HepG2 (cell line): ENCODE results near the gene LCE1E. TPM values are rescaled to one million over a fixed set of nuclear protein-coding genes. Genes with fewer than 3 reads are reported as not detected.

ENCODE experiments used
- ATAC-seq: fragments of 200-7000 bp; cut with Tn5 transposase; 3 replicates; pipeline ENCODE4 v1.9.1; 2020; ENCODE audit warnings: mild to moderate bottlenecking, moderate library complexity
- BruUV-seq: library from RNA; stranded (reverse); fragments of 400-500 nt; replicated peaks from 2 replicates; lab custom pipeline; 2021; lab: Mats Ljungman, UMichigan
- CTCF ChIA-PET: fragments of 300-600 bp; formaldehyde crosslinking; extraction: SDS; loops from one replicate; lab custom pipeline; 2021; ENCODE audit warnings: low total read pairs, inconsistent platforms, low intra/inter-chr PET ratio; lab: Yijun Ruan, JAX
- POLR2A ChIA-PET: fragments of 350-600 bp; sonication (Branson Sonifier 250); formaldehyde crosslinking; loops from one replicate; lab custom pipeline; 2020; ENCODE audit warnings: antibody characterized with exemption, inconsistent platforms; lab: Yijun Ruan, JAX
- DNase-seq: peaks from one replicate; pipeline ENCODE4 v3.0.0-alpha.2; 2015; ENCODE audit warnings: low spot score
- FAIRE-seq: peaks from 3 replicates; lab custom pipeline; 2011; peaks lifted over from hg19 to GRCh38; lab: Jason Lieb, UNC
- H2AFZ ChIP-seq: one replicate; pipeline ENCODE4 v1.6.1; 2011; ENCODE audit warnings: low read length, inconsistent platforms
- H3K27ac ChIP-seq: fragments of 300-600 bp; 3 replicates; pipeline ENCODE4 v1.8.0; 2011; ENCODE audit warnings: mixed run types, mild to moderate bottlenecking, mixed read lengths, low read length, inconsistent platforms; ENCODE audit not compliant: insufficient read depth; ENCODE audit errors: extremely low read length
- H3K27me3 ChIP-seq, 2 experiments: fragments of 200-600 bp in 1 of 2; 2 replicates in 1 of 2; 3 replicates in 1 of 2; pipeline versions ENCODE4 v1.6.0 to v1.8.0; 2011; ENCODE audit warnings: low read length in 2 of 2, mild to moderate bottlenecking in 2 of 2, moderate library complexity in 2 of 2, inconsistent platforms in 1 of 2; ENCODE audit not compliant: insufficient read depth in 2 of 2, control insufficient read depth in 1 of 2
- H3K36me3 ChIP-seq, 2 experiments: fragments of 200-600 bp in 1 of 2; replicated peaks in 1 of 2; 2 replicates in 1 of 2; 3 replicates in 1 of 2; pipeline versions ENCODE4 v1.5.1 to v1.8.0; 2011; ENCODE audit warnings: low read length in 2 of 2, inconsistent platforms in 1 of 2; ENCODE audit not compliant: insufficient read depth in 2 of 2, control insufficient read depth in 1 of 2
- H3K4me1 ChIP-seq: 2 replicates; pipeline ENCODE4 v1.5.1; 2012; ENCODE audit warnings: low read length, inconsistent platforms; ENCODE audit not compliant: insufficient read depth
- H3K4me2 ChIP-seq: 2 replicates; pipeline ENCODE4 v1.6.0; 2011; ENCODE audit warnings: low read depth, low read length, inconsistent platforms
- H3K4me3 ChIP-seq, 3 experiments: fragments of 200-600 bp in 1 of 3; sonication (generic), shearing (Covaris generic) in 1 of 3; replicated peaks in 1 of 3; 2 replicates each; pipeline ENCODE4 v1.5.1; 2011 to 2016; ENCODE audit warnings: low read length in 3 of 3, inconsistent platforms in 2 of 3, low read depth in 2 of 3, mild to moderate bottlenecking in 2 of 3, control low read depth in 1 of 3, mixed read lengths in 1 of 3; ENCODE audit not compliant: insufficient read depth in 1 of 3
- H3K79me2 ChIP-seq: one replicate; pipeline ENCODE4 v1.6.1; 2011; ENCODE audit warnings: low read length, inconsistent platforms; ENCODE audit not compliant: insufficient read depth
- H3K9ac ChIP-seq: 2 replicates; pipeline ENCODE4 v1.6.0; 2011; ENCODE audit warnings: mild to moderate bottlenecking, low read depth, low read length, inconsistent platforms; ENCODE audit not compliant: insufficient read depth
- H3K9me3 ChIP-seq: 2 replicates; pipeline ENCODE4 v1.5.1; 2012; ENCODE audit warnings: mild to moderate bottlenecking, low read length
- H4K20me1 ChIP-seq: 2 replicates; pipeline ENCODE4 v1.6.0; 2011; ENCODE audit warnings: inconsistent platforms, mild to moderate bottlenecking, low read length, moderate library complexity; ENCODE audit not compliant: insufficient read depth
- DRAP1 ChIP-seq: IDR thresholded peaks from 2 replicates; pipeline ENCODE4 v1.6.1; 2016; ENCODE audit warnings: missing genetic modification reagents, missing compliant biosample characterization
- FOXO1 ChIP-seq: sonication (generic); formaldehyde crosslinking; IDR thresholded peaks from 2 replicates; pipeline ENCODE4 v1.4.0; 2020; ENCODE audit warnings: missing genetic modification reagents
- NR2F2 ChIP-seq: IDR thresholded peaks from 2 replicates; pipeline ENCODE4 v1.6.1; 2012; ENCODE audit warnings: low read depth, inconsistent platforms, borderline replicate concordance
- ZFP91 ChIP-seq: sonication (generic); formaldehyde crosslinking; IDR thresholded peaks from 2 replicates; pipeline ENCODE4 v1.9.0; 2022; ENCODE audit warnings: missing genetic modification reagents, mild to moderate bottlenecking, borderline replicate concordance
- ZNF609 ChIP-seq: sonication (generic); formaldehyde crosslinking; IDR thresholded peaks from 2 replicates; pipeline ENCODE4 v1.4.0; 2020; ENCODE audit warnings: mild to moderate bottlenecking, missing genetic modification reagents, borderline replicate concordance
- ZNF652 ChIP-seq: IDR thresholded peaks from 2 replicates; pipeline ENCODE4 v1.6.1; 2016; ENCODE audit warnings: low read depth, borderline replicate concordance
- WGBS: methylation state at CpG from one replicate; pipeline ENCODE4 v1.1.6; 2017; ENCODE audit warnings: low lambda C conversion rate; 5-methylcytosine and 5-hydroxymethylcytosine counted together
- in situ Hi-C: cut with HindIII; loops from 2 replicates; pipeline ENCODE4 v1.10.0; 2017; ENCODE audit warnings: low pct_unique_long_range_greater_than_20kb; ENCODE audit not compliant: extremely low pct_ligation_motif_present
- intact Hi-C: fragments of 100-400 bp; cut with micrococcal nuclease; formaldehyde crosslinking; loops from one replicate; pipeline ENCODE4 v1.10.0; 2022; ENCODE audit not compliant: unreplicated experiment
- polyA plus RNA-seq, 8 experiments: library from polyadenylated mRNA; depleted of rRNA in 3 of 8; stranded (reverse) in 7 of 8; unstranded in 1 of 8; fragments of >200 nt; fragmentation: Illumina TruSeq in 4 of 8; extraction: Trizol in 4 of 8; gene quantifications; 2 replicates each; pipeline versions ENCODE4 v1.2.1 to v1.2.3, GENCODE V29; 2011 to 2016; ENCODE audit warnings: low read depth in 4 of 8, missing spikeins in 1 of 8, mixed read lengths in 1 of 8; ENCODE audit not compliant: insufficient read depth in 1 of 8
- total RNA-seq, 5 experiments: library from RNA; depleted of rRNA; stranded (reverse); fragments of >200 nt; fragmentation: Illumina TruSeq; extraction: Trizol; gene quantifications; 2 replicates each; pipeline ENCODE4 v1.2.3, GENCODE V29; 2016; ENCODE audit warnings: low read depth in 1 of 5
- TF ChIP-seq, protein P1 (sequence below): sonication (generic); formaldehyde crosslinking; IDR thresholded peaks from 2 replicates; pipeline ENCODE4 v1.5.0; 2020; ENCODE audit warnings: mild to moderate bottlenecking, missing genetic modification reagents, moderate library complexity
- TF ChIP-seq, protein P2 (sequence below): sonication (generic); formaldehyde crosslinking; IDR thresholded peaks from 2 replicates; pipeline ENCODE4 v1.8.1; 2022; ENCODE audit warnings: mild to moderate bottlenecking, missing genetic modification reagents

LCE1E gene
- total and polyA plus RNA-seq, 2 of the 13 experiments (the other 11 are each of a cell fraction or from before 2014, with no cell fraction given) = 0.12 TPM; not detected in 1

DNA sequence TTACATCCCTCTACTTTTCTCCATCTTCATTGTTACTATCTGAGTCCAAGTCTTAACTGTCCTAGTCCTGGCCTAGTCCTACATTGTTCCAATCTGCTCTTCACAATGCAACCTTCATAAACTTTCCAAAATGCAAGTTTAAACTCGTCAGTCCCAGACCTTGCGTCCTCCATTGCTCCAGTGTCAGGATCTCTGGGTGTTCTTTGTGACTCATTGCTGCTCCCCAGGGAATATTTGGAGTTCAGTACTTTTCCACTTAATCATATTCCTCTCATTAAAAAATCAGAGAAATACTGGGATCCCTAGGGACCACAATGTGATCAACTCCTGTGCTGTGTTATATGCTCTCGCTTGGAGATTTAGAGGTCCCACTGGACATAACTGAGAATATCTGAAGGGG is 46.2 kb upstream of the LCE1E start:
- H3K79me2 ChIP-seq = no peaks in the 10 kb centered on the region
- no peaks in the 10 kb centered on the region for H3K9me3 ChIP-seq
- POLR2A ChIA-PET = no interaction called here
- H2AFZ ChIP-seq = no peak overlapping the region
- ATAC-seq = no peak
- H4K20me1 ChIP-seq = no peaks in the 10 kb centered on the region
- BruUV-seq = no TSS peak
- WGBS = 27% methylated on average over 3 of the region's 3 CpGs
- H3K36me3 ChIP-seq = no peaks in the 10 kb centered on the region
- H3K4me1 ChIP-seq = peaks cover 8% of the 10 kb centered on the region; the same call in 1 of the 2 replicates
- no peak overlapping the region for H3K4me2 ChIP-seq
- H3K27me3 ChIP-seq = no peaks in the 10 kb centered on the region
- H3K9ac ChIP-seq = no peak overlapping the region
- CTCF ChIA-PET = no interaction called here
- no peak overlapping the region for H3K27ac ChIP-seq
- intact Hi-C loops = no loop called here
- H3K4me3 ChIP-seq = no peak overlapping the region
- TF ChIP-seq ZNF609 (CRISPR knock-in tag) (no peak), ZNF652 (no peak)
- FAIRE-seq = no peak
- DNase-seq = no peak
- in situ Hi-C loops = no loop called here

- BruUV-seq = no TSS peak
- TF ChIP-seq, protein P1, sequence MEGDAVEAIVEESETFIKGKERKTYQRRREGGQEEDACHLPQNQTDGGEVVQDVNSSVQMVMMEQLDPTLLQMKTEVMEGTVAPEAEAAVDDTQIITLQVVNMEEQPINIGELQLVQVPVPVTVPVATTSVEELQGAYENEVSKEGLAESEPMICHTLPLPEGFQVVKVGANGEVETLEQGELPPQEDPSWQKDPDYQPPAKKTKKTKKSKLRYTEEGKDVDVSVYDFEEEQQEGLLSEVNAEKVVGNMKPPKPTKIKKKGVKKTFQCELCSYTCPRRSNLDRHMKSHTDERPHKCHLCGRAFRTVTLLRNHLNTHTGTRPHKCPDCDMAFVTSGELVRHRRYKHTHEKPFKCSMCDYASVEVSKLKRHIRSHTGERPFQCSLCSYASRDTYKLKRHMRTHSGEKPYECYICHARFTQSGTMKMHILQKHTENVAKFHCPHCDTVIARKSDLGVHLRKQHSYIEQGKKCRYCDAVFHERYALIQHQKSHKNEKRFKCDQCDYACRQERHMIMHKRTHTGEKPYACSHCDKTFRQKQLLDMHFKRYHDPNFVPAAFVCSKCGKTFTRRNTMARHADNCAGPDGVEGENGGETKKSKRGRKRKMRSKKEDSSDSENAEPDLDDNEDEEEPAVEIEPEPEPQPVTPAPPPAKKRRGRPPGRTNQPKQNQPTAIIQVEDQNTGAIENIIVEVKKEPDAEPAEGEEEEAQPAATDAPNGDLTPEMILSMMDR = no peak
- TF ChIP-seq, protein P2, sequence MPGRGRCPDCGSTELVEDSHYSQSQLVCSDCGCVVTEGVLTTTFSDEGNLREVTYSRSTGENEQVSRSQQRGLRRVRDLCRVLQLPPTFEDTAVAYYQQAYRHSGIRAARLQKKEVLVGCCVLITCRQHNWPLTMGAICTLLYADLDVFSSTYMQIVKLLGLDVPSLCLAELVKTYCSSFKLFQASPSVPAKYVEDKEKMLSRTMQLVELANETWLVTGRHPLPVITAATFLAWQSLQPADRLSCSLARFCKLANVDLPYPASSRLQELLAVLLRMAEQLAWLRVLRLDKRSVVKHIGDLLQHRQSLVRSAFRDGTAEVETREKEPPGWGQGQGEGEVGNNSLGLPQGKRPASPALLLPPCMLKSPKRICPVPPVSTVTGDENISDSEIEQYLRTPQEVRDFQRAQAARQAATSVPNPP (CRISPR knock-in tag) = no peak
- no peak for TF ChIP-seq ZFP91 (CRISPR knock-in tag)
- TF ChIP-seq DRAP1 (CRISPR knock-in tag) = no peak
- no peak for TF ChIP-seq FOXO1 (CRISPR knock-in tag)
- no peak for TF ChIP-seq NR2F2
Measured at GRCh38 chr1:152741656-152742055, 44.4 kb upstream of the LCE1E start.

More at GRCh38 chr1:152741656-152742055, 44.4 kb upstream of the LCE1E start:
- H3K4me1 ChIP-seq = peaks cover 24% of the 10 kb centered on the region
- no peaks in the 10 kb centered on the region for H3K27me3 ChIP-seq
- no peak overlapping the region for H3K9ac ChIP-seq
- FAIRE-seq (no peak), ATAC-seq (no peak), DNase-seq (peak; percentile 26)
- no peaks in the 10 kb centered on the region for H3K9me3 ChIP-seq
- H4K20me1 ChIP-seq = no peaks in the 10 kb centered on the region
- no peak overlapping the region for H3K27ac ChIP-seq
- intact Hi-C loops = no loop called here
- H3K79me2 ChIP-seq = no peaks in the 10 kb centered on the region
- H2AFZ ChIP-seq = no peak overlapping the region
- ChIA-PET POLR2A (no interaction called here), CTCF (no interaction called here)
- H3K4me3 ChIP-seq = no peak overlapping the region
- in situ Hi-C loops = no loop called here
- no peak overlapping the region for H3K4me2 ChIP-seq
- H3K36me3 ChIP-seq = no peaks in the 10 kb centered on the region
